HCT116 (cell line): ENCODE measurements around the gene RNF214. TPM values are rescaled to one million over a fixed set of nuclear protein-coding genes. Genes with fewer than 3 reads are reported as not detected.

Source experiments
- ATAC-seq: fragments of 200-7000 bp; cut with Tn5 transposase; 2 replicates; pipeline ENCODE4 v1.9.1; 2020; ENCODE audit warnings: mild to moderate bottlenecking, moderate library complexity
- BruUV-seq: library from RNA; stranded (reverse); fragments of 400-500 nt; replicated peaks from 2 replicates; lab custom pipeline; 2021; lab: Mats Ljungman, UMichigan
- CTCF ChIA-PET: fragments of 300-600 bp; sonication (Branson Sonifier 250); formaldehyde crosslinking; loops from one replicate; lab custom pipeline; 2021; ENCODE audit warnings: antibody characterized with exemption; lab: Charles Lee
- POLR2A ChIA-PET: fragments of 300-600, 350-600 bp; sonication (Branson Sonifier 250); formaldehyde crosslinking; loops from one replicate; lab custom pipeline; 2021; ENCODE audit warnings: antibody characterized with exemption; lab: Charles Lee
- RAD21 ChIA-PET, 2 experiments: fragments of 300-600 bp; sonication (Branson Sonifier 250); formaldehyde crosslinking; loops; one replicate each; lab custom pipeline; 2023; ENCODE audit warnings: low total read pairs in 2 of 2; ENCODE audit not compliant: uncharacterized antibody in 2 of 2, unreplicated experiment in 2 of 2, low non-redundant PET in 1 of 2; lab: Charles Lee
- DNase-seq: peaks from one replicate; pipeline ENCODE4 v3.0.0-alpha.2; 2010; ENCODE audit warnings: low read depth, low spot score
- H2AFZ ChIP-seq: fragments of 200-600 bp; shearing (Covaris generic), sonication (generic); 2 replicates; pipeline ENCODE4 v1.6.1; 2017; ENCODE audit warnings: low read depth, mixed run types, mixed read lengths, antibody characterized with exemption, low read length; ENCODE audit not compliant: poor library complexity, severe bottlenecking
- H3K27ac ChIP-seq: 2 replicates; pipeline ENCODE4 v1.5.1; 2012; ENCODE audit warnings: low read depth, low read length
- H3K27me3 ChIP-seq: fragments of 200-600 bp; sonication (generic); 2 replicates; pipeline ENCODE4 v1.6.1; 2016; ENCODE audit warnings: mixed run types, low read length, mixed read lengths; ENCODE audit not compliant: insufficient read depth
- H3K36me3 ChIP-seq, 2 experiments: fragments of 200-500 bp in 1 of 2; fragments of 200-600 bp in 1 of 2; sonication (Bioruptor generic) in 1 of 2; sonication (generic) in 1 of 2; 2 replicates each; pipeline versions ENCODE4 v1.5.1 to v1.6.1; 2014 to 2016; ENCODE audit warnings: low read length in 2 of 2, inconsistent platforms in 1 of 2, mixed read lengths in 1 of 2, mixed run types in 1 of 2; ENCODE audit not compliant: insufficient read depth in 2 of 2, control insufficient read depth in 1 of 2
- H3K4me1 ChIP-seq, 2 experiments: fragments of 200-600 bp in 1 of 2; sonication (generic) in 1 of 2; 2 replicates each; pipeline versions ENCODE4 v1.5.1 to v1.6.1; 2012 to 2017; ENCODE audit warnings: low read length in 2 of 2, inconsistent platforms in 1 of 2, mild to moderate bottlenecking in 1 of 2, mixed read lengths in 1 of 2, mixed run types in 1 of 2, moderate library complexity in 1 of 2; ENCODE audit not compliant: insufficient read depth in 2 of 2, control insufficient read depth in 1 of 2
- H3K4me2 ChIP-seq: fragments of 200-600 bp; sonication (generic); 2 replicates; pipeline ENCODE4 v1.6.1; 2017; ENCODE audit warnings: mixed run types, low read length, mixed read lengths
- H3K4me3 ChIP-seq, 2 experiments: fragments of 200-600 bp in 1 of 2; sonication (generic) in 1 of 2; replicated peaks in 1 of 2; 2 replicates each; pipeline ENCODE4 v1.5.1; 2011 to 2016; ENCODE audit warnings: low read length in 2 of 2, control low read depth in 1 of 2, low read depth in 1 of 2, mild to moderate bottlenecking in 1 of 2, mixed read lengths in 1 of 2, mixed run types in 1 of 2
- H3K79me2 ChIP-seq: fragments of 200-600 bp; sonication (generic); 2 replicates; pipeline ENCODE4 v1.6.1; 2017; ENCODE audit warnings: mild to moderate bottlenecking, mixed run types, low read length, moderate library complexity, mixed read lengths; ENCODE audit not compliant: insufficient read depth
- H3K9ac ChIP-seq: fragments of 200-600 bp; sonication (generic); 2 replicates; pipeline ENCODE4 v1.6.1; 2016; ENCODE audit warnings: low read length, mixed read lengths
- H3K9me2 ChIP-seq: fragments of 200-600 bp; sonication (generic), shearing (Covaris generic); 2 replicates; pipeline ENCODE4 v1.6.1; 2017; ENCODE audit warnings: mixed run types, mild to moderate bottlenecking, moderate library complexity; ENCODE audit not compliant: insufficient read depth
- H3K9me3 ChIP-seq, 2 experiments: fragments of 200-500 bp in 1 of 2; fragments of 200-600 bp in 1 of 2; sonication (Bioruptor generic) in 1 of 2; sonication (generic) in 1 of 2; 2 replicates each; pipeline ENCODE4 v1.6.1; 2014 to 2017; ENCODE audit warnings: low read length in 2 of 2, mixed read lengths in 2 of 2, inconsistent platforms in 1 of 2, low read depth in 1 of 2, mild to moderate bottlenecking in 1 of 2, mixed run types in 1 of 2, moderate library complexity in 1 of 2; ENCODE audit not compliant: control insufficient read depth in 1 of 2, insufficient read depth in 1 of 2
- H4K20me1 ChIP-seq: fragments of 200-600 bp; sonication (generic), shearing (Covaris generic); 2 replicates; pipeline ENCODE4 v1.6.1; 2017; ENCODE audit warnings: mixed run types, mild to moderate bottlenecking, moderate library complexity; ENCODE audit not compliant: insufficient read depth
- CEBPB ChIP-seq: IDR thresholded peaks from 2 replicates; pipeline ENCODE4 v1.6.1; 2012; ENCODE audit warnings: low read depth
- CTCF ChIP-seq, 3 experiments: fragments of 200-600 bp in 1 of 3; sonication (generic) in 1 of 3; IDR thresholded peaks in 2 of 3; conservative IDR thresholded peaks in 1 of 3; 2 replicates each; pipeline ENCODE4 v1.5.1; 2012 to 2017; ENCODE audit warnings: low read depth in 2 of 3, low read length in 2 of 3, antibody characterized with exemption in 1 of 3, borderline replicate concordance in 1 of 3, control low read depth in 1 of 3, mild to moderate bottlenecking in 1 of 3, mixed read lengths in 1 of 3, mixed run types in 1 of 3, moderate library complexity in 1 of 3; ENCODE audit not compliant: insufficient read depth in 1 of 3
- ELF1 ChIP-seq: IDR thresholded peaks from 2 replicates; pipeline ENCODE4 v1.6.1; 2012; ENCODE audit warnings: low read depth, borderline replicate concordance
- POLR2AphosphoS5 ChIP-seq: IDR thresholded peaks from 2 replicates; pipeline ENCODE4 v1.6.1; 2011; ENCODE audit warnings: mild to moderate bottlenecking, low read depth, low read length, moderate library complexity
- RAD21 ChIP-seq: IDR thresholded peaks from 2 replicates; pipeline ENCODE4 v1.6.1; 2012; ENCODE audit warnings: low read depth, mild to moderate bottlenecking
- SIN3A ChIP-seq: IDR thresholded peaks from 2 replicates; pipeline ENCODE4 v1.6.1; 2012; ENCODE audit warnings: low read depth
- SRF ChIP-seq: IDR thresholded peaks from 2 replicates; pipeline ENCODE4 v1.6.1; 2012; ENCODE audit warnings: low read depth
- ZFX ChIP-seq: fragments of 450-650 bp; IDR thresholded peaks from 2 replicates; pipeline ENCODE4 v1.6.1; 2017
- ZNF274 ChIP-seq: fragments of 200-500 bp; sonication (Bioruptor generic); IDR thresholded peaks from 2 replicates; pipeline ENCODE4 v1.6.1; 2014; ENCODE audit warnings: mild to moderate bottlenecking, low read depth, low read length, inconsistent platforms
- intact Hi-C: fragments of 100-400 bp; cut with micrococcal nuclease; formaldehyde crosslinking; loops from 2 replicates; pipeline ENCODE4 v1.10.0; 2022
- total RNA-seq: library from RNA; stranded (reverse); gene quantifications from one replicate; pipeline ENCODE4 v1.2.1, GENCODE V29; 2021; ENCODE audit not compliant: unreplicated experiment

RNF214 gene
- total RNA-seq, 1 experiment from 2014 or later = 29.3 TPM

DNA sequence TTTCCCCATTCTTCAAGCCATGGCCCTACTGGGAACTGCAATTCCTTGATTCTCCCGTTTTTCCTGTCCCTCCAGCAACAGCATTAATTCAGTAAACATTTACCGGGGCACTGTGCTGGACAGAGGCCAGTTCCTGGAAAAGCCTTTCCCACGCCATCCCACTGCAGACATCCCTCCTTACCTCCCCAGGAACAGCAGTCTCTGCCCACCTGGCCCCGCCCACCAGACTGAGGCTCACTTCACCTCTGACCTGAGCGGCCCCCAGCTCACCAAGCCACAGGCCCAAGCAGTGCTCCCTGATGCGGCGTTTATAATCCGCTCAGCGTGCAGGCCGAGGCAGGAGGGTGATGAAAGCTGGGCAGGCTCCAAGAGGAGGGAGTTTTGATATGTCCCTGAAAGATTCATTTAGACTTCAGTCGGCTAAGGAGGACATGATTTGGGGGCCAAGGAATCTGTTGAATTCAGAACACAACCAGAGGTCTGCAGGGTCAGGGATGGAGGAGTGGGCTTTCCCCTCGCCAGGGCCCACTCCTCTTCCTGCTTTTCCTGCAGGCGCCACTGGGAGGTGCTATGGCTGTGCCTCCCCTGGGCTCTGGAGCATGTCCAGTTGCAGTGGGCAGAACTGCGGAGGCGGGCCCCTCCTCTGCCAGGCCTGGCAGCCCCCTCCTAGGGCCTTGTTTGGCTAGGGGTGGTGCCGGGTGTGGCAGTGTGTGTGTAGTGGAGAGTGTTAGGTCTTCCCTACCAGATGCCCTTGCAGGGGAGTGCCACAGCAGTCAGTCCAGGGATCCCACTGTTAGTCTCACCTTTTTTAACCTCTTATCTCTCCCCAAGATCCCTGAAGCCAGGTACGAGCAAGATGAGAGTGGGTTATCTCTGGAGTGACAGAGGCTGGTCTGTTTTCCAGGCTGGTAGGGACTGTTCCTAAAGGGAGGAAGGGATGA lies 34.7 kb upstream of the RNF214 start:
- TF ChIP-seq CTCF (IDR thresholded peaks at IDR 0.05 in 2 of 3, conservative IDR thresholded peaks at IDR 0.05 in 1 of 3; ENCODE audit: borderline replicate concordance in 1 of 3, insufficient read depth in 1 of 3, low read depth in 2 of 3, low read length in 2 of 3) (peak; percentile 24 to 75 (median 74); a peak in 4 of 6 replicates), ZFX (no peak), RAD21 (peak; percentile 42; the same call in 1 of the 2 replicates)
- TF ChIP-seq, all 23 proteins: peak for 2
- BruUV-seq = no TSS peak
- Histone ChIP-seq H3K27me3 (no peaks in the 10 kb centered on the region), H3K27ac (no peak overlapping the region), H3K79me2 (no peaks in the 10 kb centered on the region), H3K4me3 (no peak overlapping the region), H4K20me1 (no peaks in the 10 kb centered on the region), H3K4me2 (peak overlapping the region; percentile 58), H3K4me1 (peaks cover 13 to 26% of the 10 kb centered on the region in 2 experiments), H3K36me3 (no peaks in the 10 kb centered on the region), H3K9ac (no peak overlapping the region), H3K9me2 (no peaks in the 10 kb centered on the region), H2AFZ (no peak overlapping the region), H3K9me3 (no peaks in the 10 kb centered on the region)
- POLR2A ChIA-PET = interaction anchor here (1.2 kb wide), 1 partner anchor 19 kb away, joined by 3 read pairs; the partner anchor contains the start of gene SIDT2
- intact Hi-C loops = no loop called here
- RAD21 ChIA-PET = interaction anchor here in 1 of 2 experiments (0.5 kb wide), 1 partner anchor 92 kb away, joined by 4 read pairs; no protein-coding TSS in a partner anchor
- DNase-seq (no peak), ATAC-seq (peak; percentile 44)
- CTCF ChIA-PET = interaction anchor here (0.7 to 1.4 kb wide), 3 partner anchors 16 to 24 kb away, joined by 3 to 4 read pairs (median 4); no protein-coding TSS in a partner anchor

DNA sequence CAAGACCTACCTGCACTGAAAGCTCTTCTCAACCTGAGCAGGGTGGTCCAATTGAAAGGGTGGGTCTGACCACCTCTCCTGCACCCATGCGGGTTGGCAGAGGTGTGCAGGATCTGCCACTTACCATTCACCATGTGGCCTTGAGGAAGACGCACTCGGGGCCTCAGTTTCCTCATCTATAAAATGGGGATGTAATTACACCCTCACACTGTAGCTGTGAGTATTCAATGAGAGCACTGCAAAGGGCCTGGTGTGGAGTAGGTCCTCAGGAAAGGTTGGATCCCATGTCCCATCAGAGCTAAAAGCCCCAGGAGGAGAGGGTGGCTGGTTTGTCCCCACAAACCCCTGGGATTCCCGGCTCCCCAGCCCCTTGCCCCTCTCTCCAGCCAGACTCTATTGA lies 33.9 kb upstream of the RNF214 start:
- Histone ChIP-seq H3K36me3 (no peaks in the 10 kb centered on the region), H3K79me2 (no peaks in the 10 kb centered on the region), H3K9me3 (no peaks in the 10 kb centered on the region), H3K4me3 (peak overlapping the region in 1 of 2 experiments; percentile 28; a peak in 1 of 4 replicates), H3K27ac (no peak overlapping the region), H4K20me1 (no peaks in the 10 kb centered on the region), H3K9ac (peak overlapping the region; percentile 35)
- POLR2A ChIA-PET = interaction anchor here (1.2 kb wide), 1 partner anchor 20 kb away, joined by 3 read pairs; the partner anchor contains the start of gene SIDT2
- BruUV-seq = no TSS peak
- CTCF ChIA-PET = interaction anchor here (1.4 kb wide), 1 partner anchor 23 kb away, joined by 4 read pairs; no protein-coding TSS in a partner anchor
- TF ChIP-seq SIN3A (no peak), ELF1 (no peak), CEBPB (no peak), ZNF274 (no peak), POLR2AphosphoS5 (no peak), SRF (no peak)
- TF ChIP-seq, all 23 proteins: peak for 0
- peak overlapping the region; percentile 58 for H3K4me2 ChIP-seq
- RAD21 ChIA-PET = no interaction called here
- H3K27me3 ChIP-seq = no peaks in the 10 kb centered on the region
- peak; percentile 10; the same call in 1 of the 2 replicates for ATAC-seq
- H3K9me2 ChIP-seq = no peaks in the 10 kb centered on the region
- no peak for DNase-seq
- intact Hi-C loops = no loop called here
- H3K4me1 ChIP-seq = peaks cover 13 to 26% of the 10 kb centered on the region in 2 experiments
- H2AFZ ChIP-seq = no peak overlapping the region
